IMR-90 (cell line): Measurements from ENCODE around the gene ANO10. TPM values are rescaled to one million over a fixed set of nuclear protein-coding genes. Genes with fewer than 3 reads are reported as not detected.
A peak's percentile ranks its signal among the peaks of the same experiment; 100 is the strongest.

Source experiments
- ATAC-seq: fragments of 200-7000 bp; cut with Tn5 transposase; 2 replicates; pipeline ENCODE4 v1.9.1; 2020; ENCODE audit warnings: low read depth, mild to moderate bottlenecking, moderate library complexity
- BruUV-seq: library from RNA; stranded (reverse); fragments of 400-500 nt; replicated peaks from 2 replicates; lab custom pipeline; 2021; lab: Mats Ljungman, UMichigan
- CTCF ChIA-PET: fragments of 300-600 bp; formaldehyde crosslinking; extraction: SDS; loops from one replicate; lab custom pipeline; 2021; ENCODE audit warnings: antibody characterized with exemption; lab: Yijun Ruan, JAX
- POLR2A ChIA-PET: fragments of 300-600 bp; sonication (Branson Sonifier 250); formaldehyde crosslinking; loops from one replicate; lab custom pipeline; 2022; ENCODE audit warnings: antibody characterized with exemption; ENCODE audit not compliant: unreplicated experiment; lab: Charles Lee
- DNase-seq: peaks from one replicate; pipeline ENCODE4 v3.0.0; 2013
- H2AFZ ChIP-seq: replicated peaks from 2 replicates; pipeline ENCODE3; 2013; ENCODE audit warnings: low read length, mild to moderate bottlenecking; ENCODE audit not compliant: poor library complexity
- H2AK5ac ChIP-seq: 2 replicates; pipeline ENCODE4 v1.6.1; 2013; ENCODE audit warnings: low read depth, low read length, inconsistent platforms
- H2AK9ac ChIP-seq: replicated peaks from 2 replicates; pipeline ENCODE3; 2013; ENCODE audit warnings: mild to moderate bottlenecking, low read depth, low read length, moderate library complexity; ENCODE audit not compliant: poor library complexity
- H2BK120ac ChIP-seq: 2 replicates; pipeline ENCODE4 v1.6.1; 2013; ENCODE audit warnings: low read depth, low read length, inconsistent platforms
- H2BK15ac ChIP-seq: 3 replicates; pipeline ENCODE4 v1.6.1; 2013; ENCODE audit warnings: low read depth, low read length, inconsistent platforms
- H2BK20ac ChIP-seq: 2 replicates; pipeline ENCODE4 v1.6.1; 2013; ENCODE audit warnings: low read depth, mild to moderate bottlenecking, inconsistent platforms, low read length, moderate library complexity
- H2BK5ac ChIP-seq: 2 replicates; pipeline ENCODE4 v1.6.1; 2013; ENCODE audit warnings: mild to moderate bottlenecking, low read depth, low read length, inconsistent platforms; ENCODE audit not compliant: poor library complexity, severe bottlenecking
- H3K14ac ChIP-seq: replicated peaks from 2 replicates; pipeline ENCODE4 v1.6.1; 2013; ENCODE audit warnings: low read depth, low read length, inconsistent platforms
- H3K18ac ChIP-seq: 2 replicates; pipeline ENCODE4 v1.6.1; 2013; ENCODE audit warnings: low read depth, low read length, control low read depth
- H3K23ac ChIP-seq: 2 replicates; pipeline ENCODE4 v1.6.1; 2013; ENCODE audit warnings: low read depth, low read length, inconsistent platforms
- H3K27ac ChIP-seq: 2 replicates; pipeline ENCODE4 v1.5.1; 2013; ENCODE audit warnings: mild to moderate bottlenecking, control low read depth, low read length; ENCODE audit not compliant: insufficient read depth
- H3K27me3 ChIP-seq: 2 replicates; pipeline ENCODE4 v1.6.1; 2013; ENCODE audit warnings: low read length; ENCODE audit not compliant: control insufficient read depth, insufficient read depth
- H3K36me3 ChIP-seq: 2 replicates; pipeline ENCODE4 v1.6.1; 2013; ENCODE audit warnings: low read length, mixed read lengths; ENCODE audit not compliant: control insufficient read depth, insufficient read depth
- H3K4ac ChIP-seq: 2 replicates; pipeline ENCODE4 v1.6.1; 2013; ENCODE audit warnings: low read depth, low read length, inconsistent platforms
- H3K4me1 ChIP-seq: 2 replicates; pipeline ENCODE4 v1.6.1; 2013; ENCODE audit warnings: low read length, mixed read lengths; ENCODE audit not compliant: control insufficient read depth, insufficient read depth
- H3K4me2 ChIP-seq: 2 replicates; pipeline ENCODE4 v1.6.1; 2013; ENCODE audit warnings: low read depth, mild to moderate bottlenecking, control low read depth, low read length, moderate library complexity
- H3K4me3 ChIP-seq: 2 replicates; pipeline ENCODE4 v1.5.1; 2013; ENCODE audit warnings: low read depth, mild to moderate bottlenecking, control low read depth, low read length, moderate library complexity; ENCODE audit not compliant: insufficient read depth
- H3K56ac ChIP-seq: 2 replicates; pipeline ENCODE4 v1.6.1; 2013; ENCODE audit warnings: low read length, inconsistent platforms; ENCODE audit not compliant: insufficient read depth; ENCODE audit errors: extremely low read depth
- H3K79me1 ChIP-seq, 2 experiments: 2 replicates each; pipeline ENCODE4 v1.6.1; 2013; ENCODE audit warnings: low read length in 2 of 2, inconsistent platforms in 1 of 2, low read depth in 1 of 2
- H3K9ac ChIP-seq: 2 replicates; pipeline ENCODE4 v1.6.1; 2013; ENCODE audit warnings: low read depth, low read length, control low read depth
- H3K9me1 ChIP-seq: 2 replicates; pipeline ENCODE4 v1.6.1; 2013; ENCODE audit warnings: low read length, inconsistent platforms; ENCODE audit not compliant: insufficient read depth
- H3K9me3 ChIP-seq: 2 replicates; pipeline ENCODE4 v1.6.1; 2013; ENCODE audit warnings: low read length; ENCODE audit not compliant: control insufficient read depth, insufficient read depth
- H4K20me1 ChIP-seq: 2 replicates; pipeline ENCODE4 v1.6.1; 2013; ENCODE audit warnings: low read length, inconsistent platforms; ENCODE audit not compliant: insufficient read depth
- H4K5ac ChIP-seq: 2 replicates; pipeline ENCODE4 v1.6.1; 2013; ENCODE audit warnings: mild to moderate bottlenecking, low read depth, low read length, control low read depth
- H4K8ac ChIP-seq, 2 experiments: 2 replicates each; pipeline ENCODE4 v1.6.1; 2013; ENCODE audit warnings: low read depth in 2 of 2, low read length in 2 of 2, control low read depth in 1 of 2, inconsistent platforms in 1 of 2
- H4K91ac ChIP-seq: 2 replicates; pipeline ENCODE4 v1.6.1; 2013; ENCODE audit warnings: low read depth, low read length, inconsistent platforms; ENCODE audit not compliant: insufficient read depth
- FOS ChIP-seq: fragments of 150-350 bp; IDR thresholded peaks from 2 replicates; pipeline ENCODE4 v1.6.1; 2016; ENCODE audit warnings: low read depth, low read length
- WGBS, 2 experiments: methylation state at CpG; one replicate each; pipeline versions ENCODE4 v1.1.5 to v1.1.7; 2013; ENCODE audit warnings: missing lambda C conversion rate in 2 of 2; ENCODE audit not compliant: insufficient read length in 1 of 2; ENCODE audit errors: extremely low coverage in 2 of 2; 5-methylcytosine and 5-hydroxymethylcytosine counted together
- dilution Hi-C: fragments of 300-500 bp; cut with HindIII; formaldehyde crosslinking; loops from one replicate; pipeline ENCODE4 v1.14.3; 2018; ENCODE audit warnings: low sequenced_read_pairs; ENCODE audit not compliant: unreplicated experiment
- in situ Hi-C: fragments of 300-500 bp; cut with MboI; formaldehyde crosslinking; loops from 3 replicates; pipeline ENCODE4 v1.14.3; 2019; ENCODE audit warnings: low sequenced_read_pairs, inconsistent platforms, mixed read lengths
- intact Hi-C: fragments of 100-400 bp; cut with micrococcal nuclease; formaldehyde crosslinking; loops from 2 replicates; pipeline ENCODE4 v1.10.0; 2022
- polyA plus RNA-seq, 3 experiments: library from polyadenylated mRNA; depleted of rRNA; stranded (reverse); fragments of >200 nt; gene quantifications; 2 replicates each; pipeline ENCODE4 v1.2.3, GENCODE V29; 2012; ENCODE audit warnings: low replicate concordance in 1 of 3
- total RNA-seq: library from RNA; depleted of rRNA; stranded (reverse); fragments of >200 nt; gene quantifications from 2 replicates; pipeline ENCODE4 v1.2.3, GENCODE V29; 2012

The ANO10 gene
- total and polyA plus RNA-seq, 2 of the 4 experiments (the other 2 are of a cell fraction), result 28.5 to 41.6 TPM

DNA sequence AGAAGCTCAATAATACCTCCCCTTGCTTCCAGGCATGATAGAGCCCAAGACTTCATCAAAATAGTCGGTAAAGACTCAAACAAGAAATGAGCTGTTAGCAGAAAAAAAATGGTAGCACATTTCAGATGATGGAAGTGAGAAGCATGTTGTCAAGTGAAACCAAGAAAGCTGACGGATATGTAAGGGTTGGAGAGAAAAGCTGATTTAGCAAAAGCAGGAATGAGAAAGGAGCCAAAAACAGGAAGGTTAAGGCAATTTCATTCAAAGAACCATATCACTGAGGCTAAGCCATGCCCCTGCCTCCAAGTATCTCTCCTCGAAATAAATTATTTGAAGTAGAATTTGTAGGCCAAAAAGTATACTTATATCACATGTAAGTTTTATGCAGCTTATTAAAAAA lies 88.8 kb downstream of the ANO10 start:
- Histone ChIP-seq H3K9me1 (peaks cover 2% of the 10 kb centered on the region; the same call in 1 of the 2 replicates), H3K9ac (no peak overlapping the region), H3K4me3 (no peak overlapping the region), H2AK5ac (no peak overlapping the region), H4K20me1 (no peaks in the 10 kb centered on the region), H3K4me1 (peaks cover 4% of the 10 kb centered on the region), H3K14ac (0 out of 2 replicates have a peak overlapping the region, but pooled peaks have one; percentile 45), H3K23ac (no peak overlapping the region), H4K5ac (no peak overlapping the region), H3K36me3 (0 out of 2 replicates have a peak, but pooled peaks cover 1% of the 10 kb centered on the region), H3K4ac (no peak overlapping the region), H3K56ac (no peak overlapping the region), H2BK15ac (no peak overlapping the region), H3K18ac (no peak overlapping the region; the same call in 1 of the 2 replicates), H3K9me3 (peaks cover 2% of the 10 kb centered on the region), H2AK9ac (no peak overlapping the region), H3K79me1 (peaks cover 3 to 11% of the 10 kb centered on the region in 2 experiments; a peak in 3 of 4 replicates), H2BK5ac (no peak overlapping the region), H2BK120ac (no peak overlapping the region), H3K4me2 (no peak overlapping the region), H4K8ac (no peak overlapping the region), H2AFZ (no peak overlapping the region), H3K27ac (no peak overlapping the region), H3K27me3 (no peaks in the 10 kb centered on the region), H4K91ac (no peak overlapping the region), H2BK20ac (no peak overlapping the region)
- CTCF ChIA-PET, result no interaction called here
- WGBS, 2 experiments, result no CpG with 5 or more reads among the region's 3 CpGs
- in situ Hi-C loops (no loop called here), dilution Hi-C loops (no loop called here), intact Hi-C loops (no loop called here)
- POLR2A ChIA-PET, result interaction anchor here (0.6 kb wide), 1 partner anchor 809 kb away, joined by 3 read pairs; no protein-coding TSS in a partner anchor
- TF ChIP-seq FOS, result no peak
- DNase-seq (no peak), ATAC-seq (no peak)
- BruUV-seq, result no TSS peak
